Measurements from ENCODE around the gene TSG101.

DNA sequence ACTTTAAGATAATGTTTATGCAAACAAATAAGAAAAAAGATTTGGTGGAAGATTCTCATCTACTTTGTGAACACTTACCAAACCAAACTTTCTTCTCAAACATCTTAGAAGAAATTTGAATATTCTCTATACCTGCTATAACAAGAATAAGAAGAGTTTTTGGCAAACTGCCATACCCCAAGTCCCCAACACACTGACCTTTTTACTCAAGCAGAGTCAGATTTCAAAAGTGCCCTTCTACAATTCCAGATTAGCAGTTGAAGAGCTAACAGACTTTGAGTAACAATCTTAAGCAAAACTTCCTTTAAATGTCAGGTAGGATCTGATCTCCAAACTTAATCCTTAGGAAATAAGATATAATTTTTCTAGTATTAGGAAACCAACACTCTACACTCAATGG is 33.9 kb downstream of the TSG101 start:
- TF ChIP-seq POLR2AphosphoS5 (IDR thresholded peaks at IDR 0.05; ENCODE audit: borderline replicate concordance, low read depth, low read length) (no peak), EZH2 (IDR thresholded peaks at IDR 0.05) (no peak), FOXP2 (optimal IDR thresholded peaks at IDR 0.05; ENCODE audit: control extremely low read depth, extremely low read length, insufficient read depth) (no peak)

All from SK-N-MC (cell line).